Measurements from ENCODE around the gene RNF115.

GRCh38 chr1:145843031-145843430 lies 19.1 kb upstream of the RNF115 start:
- TF ChIP-seq MAX (IDR thresholded peaks at IDR 0.05) (no peak), RARB (CRISPR knock-in tag; IDR thresholded peaks at IDR 0.05) (no peak), TP53 (CRISPR knock-in tag; IDR thresholded peaks at IDR 0.05) (no peak), RFX5 (IDR thresholded peaks at IDR 0.05) (no peak), CTCF (IDR thresholded peaks at IDR 0.05) (no peak)

All from A549 (cell line).